Activated T-cell treated with anti-CD3 and anti-CD28 coated beads, Interleukin-2, amount 50 U/mL, for 48 hours (primary cell): ENCODE results near the gene MAN1A1.

Source experiments
- DNase-seq, 2 experiments: peaks; one replicate each; pipeline ENCODE4 v3.0.0-alpha.2; 2020

Gene MAN1A1

GRCh38 chr6:119324718-119325117 is 24.8 kb downstream of the MAN1A1 start:
- no peak for DNase-seq

GRCh38 chr6:119323931-119324330 is 25.6 kb downstream of the MAN1A1 start:
- DNase-seq = no peak

DNA sequence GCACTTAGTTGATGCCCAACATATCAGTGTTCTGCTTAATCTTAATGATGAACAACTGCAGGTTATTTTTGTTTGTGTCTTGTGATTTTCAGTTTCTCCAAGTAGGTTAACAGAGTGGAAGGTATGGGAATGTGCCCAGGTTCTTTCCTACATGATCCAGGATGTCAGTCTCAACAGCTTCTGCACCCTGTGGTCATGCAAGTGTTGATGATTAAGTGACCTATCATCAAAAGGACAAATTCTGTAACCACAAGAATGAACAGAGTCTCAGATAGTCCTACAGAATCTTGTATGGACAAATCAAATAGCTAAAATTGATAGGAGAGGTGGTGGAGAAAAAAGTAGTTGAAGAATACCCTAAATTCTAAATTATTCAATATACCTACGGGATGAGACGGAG is 26.1 kb downstream of the MAN1A1 start:
- DNase-seq = no peak

DNA sequence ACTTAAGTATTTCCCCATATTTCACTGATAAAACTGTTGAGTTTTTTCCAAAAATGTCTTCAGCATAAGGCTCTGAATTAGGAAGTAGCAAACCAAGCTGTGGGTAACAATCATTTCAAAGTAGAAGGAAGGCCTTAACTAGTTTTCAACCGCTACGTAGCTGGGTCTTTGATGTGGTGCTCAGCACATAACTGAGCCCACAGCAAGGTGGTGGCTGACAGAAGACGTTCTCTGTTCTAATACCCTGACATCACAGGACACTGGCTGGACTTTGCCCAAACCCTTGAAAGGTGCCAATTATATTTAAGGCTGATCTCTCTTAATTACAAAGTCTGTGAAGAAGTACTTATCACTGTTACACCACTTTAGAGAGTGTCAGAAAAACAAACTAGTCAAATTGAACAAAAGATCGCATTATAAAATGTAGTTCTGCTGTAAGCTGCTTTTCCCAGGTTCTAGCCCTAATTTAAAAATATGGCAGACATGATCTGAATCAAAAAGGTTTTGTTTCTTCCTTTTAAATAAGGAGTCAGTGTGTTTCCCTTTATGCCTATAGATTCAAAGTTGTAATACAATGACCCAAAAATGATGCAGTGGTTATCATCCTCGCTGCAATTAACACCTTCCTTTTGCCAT is 26.7 kb downstream of the MAN1A1 start:
- no peak for DNase-seq

DNA sequence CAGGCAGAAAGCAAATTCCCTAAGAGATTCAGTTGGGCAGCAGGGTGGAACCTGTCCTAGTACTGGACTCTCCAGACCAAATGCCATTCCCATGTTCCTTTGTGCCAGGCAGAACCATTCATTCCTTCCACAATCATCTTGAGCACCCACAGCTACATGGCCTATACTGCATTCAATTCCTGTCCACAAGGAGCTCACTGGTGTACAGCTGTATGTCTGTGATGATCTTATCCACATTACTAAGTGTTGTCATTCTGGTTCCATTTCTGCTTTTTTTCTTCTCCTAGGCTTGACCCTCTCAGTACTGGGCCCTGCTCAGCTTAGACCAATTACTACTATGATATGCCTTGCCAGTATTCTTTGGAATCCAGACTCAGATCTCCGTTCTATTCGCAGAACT is 27.5 kb downstream of the MAN1A1 start:
- DNase-seq = no peak

DNA sequence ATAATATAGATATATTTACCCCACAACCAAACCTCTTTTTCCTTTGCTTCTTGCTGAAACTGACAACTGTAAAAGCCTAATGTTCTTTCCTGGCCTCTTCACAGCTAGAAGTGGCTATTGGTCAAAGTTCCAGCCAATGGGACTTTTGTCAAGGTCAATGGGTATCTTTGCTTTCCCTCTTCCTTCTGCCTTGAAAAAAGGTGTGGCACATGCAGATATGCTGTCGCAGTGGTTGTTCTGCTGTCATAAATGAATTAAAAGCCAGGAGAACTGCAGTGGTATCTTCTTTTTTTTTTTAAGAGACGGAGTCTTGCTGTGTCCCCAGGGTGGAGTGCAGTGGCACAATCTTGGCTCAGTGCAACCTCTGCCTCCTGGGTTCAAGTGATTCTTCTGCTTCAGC is 29.9 kb downstream of the MAN1A1 start:
- DNase-seq = no peak

- no peak for DNase-seq
These were observed 30.8 kb downstream of the MAN1A1 start for GRCh38 chr6:119318730-119319129.

DNA sequence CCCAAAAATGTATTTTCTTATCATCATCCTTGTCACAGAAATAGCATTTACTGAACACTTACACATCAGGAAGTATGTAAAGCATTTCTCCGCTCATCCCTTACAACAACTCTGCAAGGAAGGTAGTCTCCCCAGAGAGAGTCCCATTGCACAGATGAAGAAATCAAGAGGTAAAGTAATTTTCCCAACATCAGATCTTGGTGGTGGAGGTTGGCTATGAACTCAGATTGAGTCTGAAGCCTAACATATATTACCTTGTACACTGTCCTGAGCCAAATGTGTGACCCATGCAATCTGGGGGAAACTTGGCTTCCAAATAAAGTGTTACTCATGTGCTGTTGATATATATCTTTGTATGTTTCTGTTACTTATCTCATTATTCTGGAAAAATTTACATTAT is 31.4 kb downstream of the MAN1A1 start:
- no peak for DNase-seq

DNA sequence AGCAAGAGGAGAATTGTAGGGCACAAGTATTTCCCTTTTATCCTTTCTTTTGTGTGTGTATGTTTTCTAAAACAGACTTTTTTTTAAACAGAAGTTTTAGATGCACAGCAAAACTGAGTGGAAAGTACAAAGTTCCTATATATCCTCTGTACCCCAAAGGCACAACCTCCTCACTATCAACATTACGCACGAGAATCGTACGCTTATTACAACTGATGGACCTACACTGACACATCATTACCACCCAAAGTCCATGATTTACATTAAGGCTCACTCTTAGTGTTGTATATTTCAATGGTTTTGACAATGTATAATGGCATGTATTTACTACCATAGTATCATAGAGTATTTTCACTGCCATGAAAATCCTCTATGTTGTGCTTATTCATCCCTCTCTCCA is 32.6 kb downstream of the MAN1A1 start:
- no peak for DNase-seq

GRCh38 chr6:119314885-119315272 is 34.7 kb downstream of the MAN1A1 start:
- no peak for DNase-seq

GRCh38 chr6:119313937-119314884 is 35.4 kb downstream of the MAN1A1 start:
- DNase-seq = peak; percentile 45 to 52

- peak; percentile 37 to 42 for DNase-seq
These were observed 36.7 kb downstream of the MAN1A1 start for GRCh38 chr6:119312875-119313338.

DNA sequence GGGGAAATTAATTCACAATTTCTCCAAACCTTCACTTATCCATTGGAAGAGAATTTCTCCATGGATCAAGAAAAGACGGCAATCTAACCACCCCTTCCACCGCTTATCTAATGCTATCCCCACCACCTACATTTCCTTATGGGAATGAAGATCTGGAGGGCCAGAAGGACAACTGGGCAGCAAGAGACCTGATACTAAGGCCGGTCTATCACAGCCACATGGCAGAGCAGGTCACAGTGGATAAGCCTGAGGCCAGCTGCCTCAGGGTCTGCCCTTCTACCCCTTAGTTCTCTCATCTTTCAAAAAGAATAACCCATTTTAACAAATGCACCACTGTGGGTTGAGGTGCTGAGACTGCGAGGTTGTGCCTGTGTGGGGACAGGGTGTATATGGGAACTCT is 37.1 kb downstream of the MAN1A1 start:
- DNase-seq = no peak

DNA sequence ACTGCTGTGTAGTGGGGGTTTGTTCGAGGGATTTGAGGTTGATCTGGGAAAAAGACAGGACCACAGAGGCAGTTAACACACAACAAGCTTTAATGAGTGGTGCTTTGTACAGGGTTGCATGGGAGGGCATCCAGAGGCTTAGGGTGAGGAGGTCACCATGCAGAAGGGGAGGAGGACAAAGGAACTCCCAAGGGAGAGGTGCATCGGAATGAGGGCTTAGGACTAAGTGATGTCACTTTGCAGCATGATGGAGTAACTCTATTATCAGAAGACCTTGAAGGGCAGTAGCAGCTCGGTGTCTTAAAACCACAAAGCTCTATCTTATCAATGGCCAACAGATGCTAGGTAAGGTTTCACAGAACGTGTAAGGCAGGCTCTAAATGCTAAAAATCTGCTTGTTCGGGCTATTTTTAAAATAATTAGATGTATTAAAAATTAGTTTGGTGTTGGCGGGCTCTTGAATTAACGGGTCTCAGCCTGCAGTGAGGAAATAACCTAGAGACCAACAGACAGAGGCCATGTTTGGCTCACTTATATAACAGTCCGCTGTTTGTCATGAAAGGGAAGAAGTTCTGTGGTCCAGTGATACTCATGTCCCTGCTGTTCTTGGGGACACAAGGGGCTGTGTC is 37.9 kb downstream of the MAN1A1 start:
- no peak for DNase-seq

DNA sequence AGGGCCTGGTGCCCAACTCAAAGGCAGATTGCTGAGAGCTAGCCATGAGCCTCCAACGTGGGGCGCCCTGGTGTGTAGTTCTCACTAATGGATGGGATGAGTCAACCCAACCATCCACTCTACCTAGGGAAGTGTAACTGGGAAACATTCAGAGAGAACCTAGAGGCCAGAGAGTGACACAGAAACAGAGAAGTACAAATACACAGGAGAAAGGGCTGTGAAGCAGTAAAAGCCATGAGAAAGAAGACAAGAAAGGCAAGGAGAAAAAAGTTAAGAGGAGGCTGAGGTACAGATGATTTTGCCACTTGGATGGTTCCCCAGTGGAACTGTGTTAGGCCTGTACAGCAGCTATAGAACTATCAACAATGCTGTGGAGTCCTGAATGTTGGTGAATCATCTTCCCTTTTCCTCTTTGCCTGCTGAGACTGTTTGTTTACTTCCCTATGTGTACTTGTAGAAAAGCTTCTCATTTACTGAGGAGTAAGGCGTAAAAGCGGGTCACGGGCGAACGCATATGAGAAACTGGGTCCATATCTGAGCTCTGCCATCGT is 39.0 kb downstream of the MAN1A1 start:
- no peak for DNase-seq

GRCh38 chr6:119308991-119309657 is 40.4 kb downstream of the MAN1A1 start:
- no peak for DNase-seq

- DNase-seq = no peak
These were observed 41.5 kb downstream of the MAN1A1 start for GRCh38 chr6:119308048-119308570.

GRCh38 chr6:119307056-119307455 is 42.5 kb downstream of the MAN1A1 start:
- no peak for DNase-seq

DNA sequence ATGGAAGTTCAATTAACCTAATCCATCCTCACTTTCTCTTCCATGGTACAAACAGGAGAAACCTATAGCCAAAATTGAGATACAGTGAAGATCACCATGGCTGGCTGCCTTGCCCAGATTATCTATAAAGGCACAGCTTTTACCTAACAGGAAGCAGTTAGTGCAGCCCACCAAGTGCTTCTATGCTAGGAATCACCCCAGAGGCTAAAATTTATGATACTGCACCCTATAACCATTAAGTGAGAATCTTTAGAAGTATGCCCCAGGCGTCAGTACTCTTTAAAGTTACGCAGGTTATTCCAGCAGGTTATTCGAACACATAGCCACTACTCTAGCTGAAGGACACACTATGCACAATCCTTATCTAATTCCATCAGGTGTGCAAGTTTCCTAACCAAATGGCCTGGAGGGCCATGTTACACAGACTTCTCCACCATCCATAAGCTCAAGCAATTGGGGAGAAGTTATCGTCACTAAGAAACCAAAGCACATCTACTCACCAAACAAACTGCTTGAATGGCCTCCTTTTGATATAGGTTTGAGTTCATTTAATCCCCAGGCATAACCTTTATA is 43.1 kb downstream of the MAN1A1 start:
- DNase-seq = no peak

DNA sequence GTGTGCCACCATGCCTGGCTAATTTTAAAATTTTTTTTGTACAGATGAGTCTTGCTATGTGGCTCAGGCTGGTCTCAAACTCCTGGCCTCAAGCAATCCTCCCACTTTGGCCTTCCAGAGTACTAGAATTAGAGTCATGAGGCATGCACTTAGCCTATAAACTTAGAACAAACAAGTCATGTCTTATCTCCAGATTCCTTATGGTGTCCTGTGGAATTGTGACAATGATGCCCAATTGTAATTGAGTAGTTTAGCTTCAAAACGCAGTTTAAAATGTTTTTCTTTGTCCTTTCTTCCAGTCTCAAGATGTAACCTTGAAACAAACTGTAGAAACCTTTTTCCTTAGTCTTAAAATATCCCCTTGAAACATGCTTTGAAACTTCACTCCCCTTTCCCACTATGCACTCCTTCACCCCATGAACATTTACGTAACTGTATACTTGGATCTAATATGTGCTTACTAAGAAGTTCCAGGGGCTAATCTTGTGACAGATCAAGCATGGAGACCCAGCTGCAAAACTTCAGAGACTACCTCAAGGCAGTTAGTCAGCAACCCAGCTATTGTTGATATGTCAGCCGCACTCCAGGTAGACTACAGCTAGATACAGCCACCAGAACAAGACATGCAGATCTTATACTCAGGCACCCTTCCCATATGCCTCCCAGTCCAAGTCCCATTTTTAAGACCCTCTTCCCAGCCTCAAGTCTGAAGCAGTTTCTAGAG is 46.2 kb downstream of the MAN1A1 start:
- no peak for DNase-seq

DNA sequence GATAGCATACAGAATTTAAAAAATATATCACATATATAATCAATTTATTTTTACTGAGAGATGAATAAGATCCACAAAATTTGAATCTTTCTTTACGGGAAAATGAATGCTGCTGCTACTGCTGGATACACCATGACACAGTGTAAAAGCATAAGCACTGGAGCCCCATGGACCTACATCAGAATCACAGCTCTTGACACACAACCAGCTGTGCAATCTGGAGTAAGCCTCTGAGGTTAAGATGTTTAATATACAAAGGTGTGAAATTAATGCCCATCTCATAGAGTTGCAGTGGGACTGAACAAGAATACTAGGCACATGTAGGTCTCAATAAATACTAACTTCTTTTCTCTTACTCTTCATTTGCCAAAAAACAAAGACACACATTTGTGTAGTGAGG is 48.1 kb downstream of the MAN1A1 start:
- no peak for DNase-seq

DNA sequence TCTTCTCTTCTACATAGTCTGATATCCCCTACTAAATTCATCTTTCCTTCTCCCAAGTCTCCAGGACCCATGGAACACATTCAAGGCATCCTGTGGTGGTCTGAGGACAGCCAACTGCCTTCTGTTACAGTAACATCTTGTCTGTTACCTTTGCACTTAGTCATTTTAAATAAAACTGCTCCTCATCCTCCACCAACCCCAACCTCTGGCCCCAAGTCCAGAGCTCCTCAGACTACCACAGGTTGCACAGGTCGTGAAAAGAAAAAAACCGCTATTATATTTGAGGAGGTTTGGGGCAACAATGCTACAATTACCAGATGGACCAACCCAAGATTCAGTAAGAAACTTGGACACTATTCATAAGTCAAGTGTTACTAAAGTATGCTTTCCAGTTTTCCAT is 49.9 kb downstream of the MAN1A1 start:
- no peak for DNase-seq
